PC-9 (cell line): ENCODE measurements around the gene PRKD1. TPM values are rescaled to one million over a fixed set of nuclear protein-coding genes. Genes with fewer than 3 reads are reported as not detected.

Experiments used
- BruUV-seq: library from RNA; stranded (reverse); fragments of 400-500 nt; replicated peaks from 2 replicates; lab custom pipeline; 2021; lab: Mats Ljungman, UMichigan
- CTCF ChIA-PET: fragments of 300-600 bp; sonication (Branson Sonifier 250); formaldehyde crosslinking; loops from one replicate; lab custom pipeline; 2022; ENCODE audit warnings: antibody characterized with exemption; lab: Charles Lee
- POLR2A ChIA-PET: fragments of 300-600 bp; sonication (Branson Sonifier 250); formaldehyde crosslinking; loops from one replicate; lab custom pipeline; 2022; ENCODE audit warnings: antibody characterized with exemption; ENCODE audit not compliant: unreplicated experiment; lab: Charles Lee
- DNase-seq, 2 experiments: peaks; one replicate each; pipeline versions ENCODE4 v3.0.0 to v3.0.0-alpha.2; 2015 to 2022; ENCODE audit warnings: mixed read lengths in 1 of 2
- H2AFZ ChIP-seq: fragments of 200-600 bp; sonication (generic); 2 replicates; pipeline ENCODE4 v1.8.1; 2017; ENCODE audit warnings: antibody characterized with exemption
- H3F3A ChIP-seq: fragments of 200-600 bp; sonication (generic); 2 replicates; pipeline ENCODE4 v1.8.1; 2017; ENCODE audit warnings: antibody characterized with exemption, mild to moderate bottlenecking, low read depth; ENCODE audit not compliant: insufficient read depth
- H3K27ac ChIP-seq: fragments of 200-600 bp; sonication (generic); 2 replicates; pipeline ENCODE4 v1.6.1; 2016; ENCODE audit warnings: mixed run types
- H3K27me3 ChIP-seq: fragments of 200-600 bp; sonication (generic); 2 replicates; pipeline ENCODE4 v1.6.1; 2016; ENCODE audit warnings: low read depth, mixed run types; ENCODE audit not compliant: insufficient read depth
- H3K36me3 ChIP-seq: fragments of 200-600 bp; sonication (generic); 2 replicates; pipeline ENCODE4 v1.6.1; 2016; ENCODE audit warnings: low read depth, mixed run types
- H3K4me1 ChIP-seq: fragments of 200-600 bp; sonication (generic); replicated peaks from 2 replicates; pipeline ENCODE4 v1.6.1; 2016; ENCODE audit warnings: mixed run types; ENCODE audit not compliant: insufficient read depth
- H3K4me2 ChIP-seq: fragments of 200-600 bp; sonication (generic); 2 replicates; pipeline ENCODE4 v1.6.1; 2017; ENCODE audit warnings: mixed run types
- H3K4me3 ChIP-seq: fragments of 200-600 bp; sonication (generic); 2 replicates; pipeline ENCODE4 v1.6.1; 2016; ENCODE audit warnings: mixed run types
- H3K79me2 ChIP-seq: fragments of 200-600 bp; sonication (generic); 2 replicates; pipeline ENCODE4 v1.6.1; 2017; ENCODE audit warnings: low read depth, mixed run types
- H3K9me2 ChIP-seq: fragments of 200-600 bp; sonication (generic); 2 replicates; pipeline ENCODE4 v1.8.1; 2017; ENCODE audit warnings: mild to moderate bottlenecking; ENCODE audit not compliant: insufficient read depth
- H3K9me3 ChIP-seq: fragments of 200-600 bp; sonication (generic); 2 replicates; pipeline ENCODE4 v1.8.1; 2016; ENCODE audit warnings: low read depth; ENCODE audit not compliant: insufficient read depth
- H4K20me1 ChIP-seq: fragments of 200-600 bp; sonication (generic); 2 replicates; pipeline ENCODE4 v1.8.1; 2017; ENCODE audit not compliant: insufficient read depth
- CTCF ChIP-seq: fragments of 200-600 bp; sonication (generic); conservative IDR thresholded peaks from 2 replicates; pipeline ENCODE4 v1.6.1; 2017; ENCODE audit warnings: mixed run types, antibody characterized with exemption, mild to moderate bottlenecking, moderate library complexity
- EZH2 ChIP-seq: fragments of 200-600 bp; sonication (generic); IDR thresholded peaks from 2 replicates; pipeline ENCODE4 v1.8.0; 2017; ENCODE audit warnings: antibody characterized with exemption, low read depth
- intact Hi-C: fragments of 100-400 bp; cut with micrococcal nuclease; formaldehyde crosslinking; loops from one replicate; pipeline ENCODE4 v1.10.0; 2022; ENCODE audit not compliant: unreplicated experiment
- total RNA-seq: library from RNA; stranded (reverse); gene quantifications from 2 replicates; pipeline ENCODE4 v1.2.3, GENCODE V29; 2021

The PRKD1 gene
- total RNA-seq, 1 experiment from 2014 or later = 0.98 TPM

GRCh38 chr14:29773990-29774389, 153.7 kb downstream of the PRKD1 start:
- no peaks in the 10 kb centered on the region for H3K9me3 ChIP-seq
- no peaks in the 10 kb centered on the region for H3F3A ChIP-seq
- no peaks in the 10 kb centered on the region for H3K79me2 ChIP-seq
- H3K4me3 ChIP-seq = no peak overlapping the region
- H3K27me3 ChIP-seq = no peaks in the 10 kb centered on the region
- H3K36me3 ChIP-seq = no peaks in the 10 kb centered on the region
- ChIA-PET POLR2A (no interaction called here), CTCF (no interaction called here)
- H3K4me2 ChIP-seq = no peak overlapping the region
- no peak overlapping the region for H2AFZ ChIP-seq
- no peaks in the 10 kb centered on the region for H3K9me2 ChIP-seq
- H3K27ac ChIP-seq = no peak overlapping the region
- no peak for DNase-seq
- intact Hi-C loops = no loop called here
- no peaks in the 10 kb centered on the region for H3K4me1 ChIP-seq
- H4K20me1 ChIP-seq = no peaks in the 10 kb centered on the region
- TF ChIP-seq EZH2 (no peak), CTCF (no peak)
- BruUV-seq = no TSS peak

GRCh38 chr14:29763342-29763858, 164.2 kb downstream of the PRKD1 start:
- Histone ChIP-seq H3K4me3 (no peak overlapping the region), H3K4me1 (no peaks in the 10 kb centered on the region), H3K79me2 (no peaks in the 10 kb centered on the region), H3F3A (no peaks in the 10 kb centered on the region), H4K20me1 (no peaks in the 10 kb centered on the region), H3K27me3 (no peaks in the 10 kb centered on the region), H2AFZ (no peak overlapping the region), H3K36me3 (no peaks in the 10 kb centered on the region), H3K9me3 (no peaks in the 10 kb centered on the region), H3K9me2 (no peaks in the 10 kb centered on the region), H3K27ac (no peak overlapping the region), H3K4me2 (no peak overlapping the region)
- TF ChIP-seq EZH2 = no peak
- no peak for TF ChIP-seq CTCF
- CTCF ChIA-PET = no interaction called here
- POLR2A ChIA-PET = no interaction called here
- BruUV-seq = no TSS peak
- DNase-seq = no peak
- intact Hi-C loops = no loop called here

- TF ChIP-seq EZH2 = no peak
- TF ChIP-seq CTCF = no peak
- no peaks in the 10 kb centered on the region for H3K79me2 ChIP-seq
- no peaks in the 10 kb centered on the region for H3K9me3 ChIP-seq
- H3K4me1 ChIP-seq = no peaks in the 10 kb centered on the region
- no peak for DNase-seq
- H4K20me1 ChIP-seq = no peaks in the 10 kb centered on the region
- intact Hi-C loops = no loop called here
- no peak overlapping the region for H3K4me2 ChIP-seq
- H3K36me3 ChIP-seq = no peaks in the 10 kb centered on the region
- ChIA-PET POLR2A (no interaction called here), CTCF (no interaction called here)
- no peaks in the 10 kb centered on the region for H3K9me2 ChIP-seq
- H2AFZ ChIP-seq = no peak overlapping the region
- H3K27me3 ChIP-seq = no peaks in the 10 kb centered on the region
- H3K27ac ChIP-seq = no peak overlapping the region
- H3F3A ChIP-seq = no peaks in the 10 kb centered on the region
- no TSS peak for BruUV-seq
- no peak overlapping the region for H3K4me3 ChIP-seq
Observed at GRCh38 chr14:29759521-29760340, 167.9 kb downstream of the PRKD1 start.
